Measurements from ENCODE around the gene CTNNA2.

GRCh38 chr2:80269806-80270205 is 757.0 kb downstream of the CTNNA2 start:
- TF ChIP-seq TAF1 (IDR thresholded peaks at IDR 0.05; ENCODE audit: borderline replicate concordance, insufficient read depth, low read length) (no peak), POLR2AphosphoS5 (IDR thresholded peaks at IDR 0.05; ENCODE audit: low read depth, low read length) (no peak), REST (IDR thresholded peaks at IDR 0.05; ENCODE audit: insufficient read depth in 1 of 2, low read depth in 2 of 2, low read length in 2 of 2) (no peak), SIN3A (IDR thresholded peaks at IDR 0.05; ENCODE audit: borderline replicate concordance, insufficient read depth, low read length) (no peak)
